HG02981 (cell line): Measurements from ENCODE around the gene PNN.

Experiments
- ATAC-seq: cut with Tn5 transposase; IDR thresholded peaks from one replicate; pipeline ENCODE4 v1.9.1; 2021; ENCODE audit warnings: mild to moderate bottlenecking, moderate library complexity; ENCODE audit not compliant: unreplicated experiment

Gene PNN

GRCh38 chr14:39228509-39229221 is 53.6 kb downstream of the PNN start:
- ATAC-seq: no peak

GRCh38 chr14:39229222-39229543 is 54.1 kb downstream of the PNN start:
- ATAC-seq: no peak

GRCh38 chr14:39229601-39230110 is 54.6 kb downstream of the PNN start:
- ATAC-seq: no peak

- ATAC-seq: no peak
Observed at GRCh38 chr14:39230416-39231035, 55.5 kb downstream of the PNN start.

DNA sequence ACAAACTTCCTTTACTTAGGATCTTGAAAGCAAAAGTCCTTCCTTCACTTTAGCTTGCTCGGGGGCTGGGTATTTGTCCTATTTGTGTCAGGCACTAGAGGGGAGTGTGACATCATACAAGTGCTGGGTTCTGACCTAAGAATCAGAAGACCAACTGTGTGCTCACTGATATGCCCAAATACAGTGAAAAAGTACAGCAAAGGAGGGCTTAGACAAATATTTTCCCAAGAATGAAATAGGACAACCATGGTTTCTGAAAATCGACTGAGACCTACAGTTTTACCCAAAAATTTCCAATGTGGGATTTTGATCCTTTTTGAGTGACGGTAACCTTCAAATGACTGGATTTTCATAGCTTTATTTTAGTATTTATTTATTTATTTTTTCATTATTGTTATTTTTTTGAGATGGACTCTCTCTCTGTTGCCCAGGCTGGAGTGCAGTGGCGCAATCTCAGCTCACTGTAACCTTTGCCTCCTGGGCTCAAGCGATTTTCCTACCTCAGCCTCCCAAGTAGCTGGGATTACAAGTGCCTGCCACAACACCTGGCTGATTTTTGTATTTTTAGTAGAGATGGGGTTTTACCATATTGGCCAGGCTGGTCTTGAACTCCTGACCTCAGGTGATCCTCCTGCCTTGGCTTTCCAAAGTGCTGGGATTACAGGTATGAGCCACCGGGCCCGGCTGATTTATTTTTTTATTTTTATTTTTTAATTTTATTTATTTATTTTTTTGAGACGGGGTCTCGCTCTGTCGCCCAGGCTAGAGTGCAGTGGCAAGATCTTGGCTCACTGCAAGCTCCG is 56.9 kb downstream of the PNN start:
- ATAC-seq: peak; percentile 59
